Activated T-cell treated with anti-CD3 and anti-CD28 coated beads, Interleukin-2, amount 50 U/mL, for 1 hour (primary cell): ENCODE results near the gene CARS1.

Source experiments
- DNase-seq: peaks from one replicate; pipeline ENCODE4 v3.0.0-alpha.2; 2020

CARS1 gene

DNA sequence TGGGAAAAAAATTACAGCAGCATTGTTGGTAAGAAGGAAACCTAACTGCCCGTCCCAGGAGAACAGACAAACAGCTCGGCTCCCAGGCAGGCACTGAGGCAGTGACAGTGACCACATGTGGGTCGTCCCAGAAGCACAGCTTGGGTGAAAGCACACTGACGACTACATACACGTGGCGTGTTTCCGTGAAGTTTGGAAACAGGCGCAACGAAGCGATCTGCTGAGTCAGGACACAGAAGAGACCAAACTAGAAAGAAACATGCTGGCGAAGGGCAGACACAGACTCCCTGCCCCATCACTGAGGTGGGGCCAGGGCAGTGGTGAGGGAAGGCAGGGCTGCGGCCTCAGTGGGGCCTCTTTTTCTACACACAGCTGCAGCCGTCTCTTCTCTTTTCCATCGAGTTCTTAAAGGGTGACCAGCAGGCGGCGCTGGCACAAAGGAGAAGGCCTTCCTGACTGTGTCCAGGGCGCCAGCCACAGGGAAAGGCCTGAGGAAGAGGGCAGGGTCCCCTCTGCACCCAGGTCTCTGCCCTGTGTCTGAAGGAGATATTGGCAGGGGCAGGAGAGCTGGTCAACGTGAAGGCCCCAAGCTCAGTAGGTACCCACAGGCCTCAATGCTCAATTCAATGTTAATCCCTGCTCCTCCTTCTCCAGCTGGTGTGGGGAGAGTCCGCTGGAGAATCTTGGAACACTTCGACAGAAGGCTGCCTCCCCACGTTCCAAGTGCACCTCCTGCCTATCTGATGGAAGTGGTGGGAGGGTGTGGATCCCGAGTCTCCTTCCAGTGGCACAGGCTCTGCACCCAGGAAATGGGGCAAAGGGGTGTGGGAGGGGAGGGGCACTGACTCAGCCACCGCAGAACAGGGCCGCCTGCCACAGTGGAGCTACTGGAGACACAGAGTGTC lies 19.9 kb downstream of the CARS1 start:
- DNase-seq: peak; percentile 52

- DNase-seq: no peak
Measured at GRCh38 chr11:3036419-3036818, 20.8 kb downstream of the CARS1 start.

DNA sequence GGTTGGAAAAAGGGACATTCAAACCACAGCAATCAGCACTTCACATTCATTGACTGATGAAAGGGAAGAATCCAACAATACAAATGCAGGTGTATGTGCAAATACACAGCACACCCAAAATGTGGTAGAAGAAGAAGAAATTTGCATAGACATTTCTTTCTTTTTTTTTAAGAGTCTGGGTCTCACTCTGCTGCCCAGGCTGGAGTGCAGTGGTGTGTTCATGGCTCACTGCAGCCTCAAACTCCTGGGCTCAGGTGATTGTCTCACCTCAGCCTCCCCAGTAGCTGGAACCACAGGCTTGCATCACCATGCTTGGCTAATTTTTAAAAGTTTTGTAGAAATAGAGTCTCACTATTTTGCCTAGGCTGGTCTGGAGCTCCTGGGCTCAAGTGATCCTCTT lies 21.9 kb downstream of the CARS1 start:
- no peak for DNase-seq

GRCh38 chr11:3030289-3031070 lies 26.7 kb downstream of the CARS1 start:
- DNase-seq: no peak

GRCh38 chr11:3028813-3029212 lies 28.4 kb downstream of the CARS1 start:
- DNase-seq: no peak

GRCh38 chr11:3026803-3027202 lies 30.4 kb downstream of the CARS1 start:
- no peak for DNase-seq

- DNase-seq: no peak
Measured at GRCh38 chr11:3022982-3023381, 34.2 kb downstream of the CARS1 start.

DNA sequence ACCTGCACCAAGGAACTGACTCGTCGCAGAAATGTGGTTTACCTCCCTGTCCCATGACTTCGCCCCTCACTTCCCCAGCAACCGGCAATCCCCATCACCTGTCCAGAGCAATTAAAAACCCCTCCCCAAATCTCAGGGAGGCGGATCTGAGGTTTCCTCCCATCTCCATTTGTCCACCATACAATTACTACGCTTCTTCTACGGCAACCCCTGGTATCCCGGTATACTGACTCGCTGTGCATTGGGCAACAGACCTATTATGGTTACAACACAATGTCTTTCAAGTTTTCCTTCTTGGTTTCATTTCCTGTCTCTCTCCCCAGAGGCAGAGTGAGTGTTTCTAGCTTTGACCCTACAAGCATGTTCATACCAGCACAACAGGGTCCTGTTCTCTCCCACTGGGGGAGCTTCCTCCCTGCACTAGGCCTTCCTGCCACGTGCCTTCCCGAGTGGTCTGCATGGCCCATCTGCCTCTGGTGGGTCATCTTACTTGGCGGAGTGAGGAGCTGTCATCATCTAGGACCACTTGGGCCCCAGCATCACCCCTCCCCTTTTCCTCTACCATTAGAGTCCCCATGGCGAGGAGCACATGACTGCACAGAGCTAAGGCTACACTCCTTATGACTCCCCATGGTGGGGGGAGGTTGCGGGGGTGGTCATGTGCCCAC lies 34.8 kb downstream of the CARS1 start:
- no peak for DNase-seq

DNA sequence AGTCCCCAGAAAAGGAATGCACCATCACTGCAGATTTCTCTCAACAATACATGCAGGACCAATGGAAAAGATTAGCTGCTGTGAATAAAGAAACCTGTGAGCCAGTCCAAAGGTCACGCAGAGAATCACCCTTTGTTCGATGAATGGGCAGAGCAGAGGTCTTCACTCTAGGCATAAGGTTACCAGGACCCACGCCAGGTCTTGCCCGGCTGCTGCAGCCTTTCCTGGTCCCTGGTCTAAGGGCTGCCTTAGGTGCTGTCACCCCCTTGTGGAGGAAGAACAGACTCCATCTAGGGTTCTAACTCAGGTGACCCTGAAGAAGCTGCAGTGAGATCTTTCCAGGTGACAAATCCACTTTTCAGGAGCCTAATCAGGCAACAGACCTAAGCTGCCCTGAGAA lies 36.1 kb downstream of the CARS1 start:
- DNase-seq: peak; percentile 45

- DNase-seq: no peak
Measured at GRCh38 chr11:3020011-3020410, 37.2 kb downstream of the CARS1 start.

- no peak for DNase-seq
Measured at GRCh38 chr11:3018596-3018995, 38.6 kb downstream of the CARS1 start.

DNA sequence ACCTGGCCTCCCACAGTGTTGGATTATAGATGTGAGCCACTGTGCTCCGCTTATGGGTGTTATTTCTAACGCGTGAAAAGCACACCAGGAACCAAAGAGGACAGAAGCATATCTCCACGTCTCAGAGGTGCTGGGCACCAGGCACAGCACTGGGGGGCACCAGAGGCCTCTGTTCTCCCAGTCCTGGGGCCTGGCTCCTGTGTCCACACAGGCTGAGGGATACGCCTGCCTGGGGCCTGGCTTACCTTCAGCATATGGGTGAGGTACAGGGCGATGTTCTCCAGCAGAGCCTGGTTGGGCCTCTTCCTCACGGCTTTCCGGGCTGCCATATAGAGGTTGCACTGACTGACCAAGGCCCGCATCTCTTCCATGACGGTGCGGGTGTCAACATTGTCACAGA lies 40.4 kb downstream of the CARS1 start:
- no peak for DNase-seq

DNA sequence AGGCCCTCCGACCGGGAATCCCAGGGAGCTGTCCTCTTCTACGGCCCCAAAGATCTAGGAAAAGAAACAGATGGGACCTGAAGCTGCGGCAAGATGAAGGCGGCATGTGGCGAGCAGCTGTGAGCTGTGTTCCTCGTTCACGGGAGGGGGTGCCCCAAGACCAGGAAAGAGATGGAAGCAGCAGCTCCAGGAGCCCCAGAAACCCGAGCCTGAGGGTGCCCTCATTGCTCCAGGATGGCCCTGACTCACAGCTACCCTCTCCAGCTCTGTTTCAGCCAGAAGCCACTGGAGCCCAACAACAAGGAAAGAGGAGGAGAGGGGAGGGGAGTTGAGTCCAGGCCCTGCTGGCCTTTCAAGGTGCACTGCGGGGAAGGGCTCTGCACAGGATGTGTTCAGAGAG lies 41.4 kb downstream of the CARS1 start:
- no peak for DNase-seq

DNA sequence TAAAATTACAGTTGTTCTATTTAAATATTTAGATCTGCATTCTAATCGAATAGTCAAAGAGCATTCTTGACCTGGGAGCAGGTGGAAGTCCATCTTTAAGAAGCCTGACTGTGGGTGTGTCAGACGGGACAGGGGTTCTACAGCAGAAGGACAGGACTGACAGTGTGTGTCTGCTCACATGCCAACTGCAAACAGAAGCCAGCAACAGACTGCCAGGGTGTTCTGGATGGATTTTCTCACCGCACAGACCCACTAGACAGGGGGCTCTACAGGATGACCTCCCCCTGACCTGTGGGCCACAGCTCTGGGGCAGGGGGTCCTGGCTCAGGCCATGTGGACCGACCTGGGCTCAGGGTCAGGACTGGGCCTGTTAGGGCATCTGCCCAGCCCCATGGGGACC lies 42.3 kb downstream of the CARS1 start:
- DNase-seq: no peak

DNA sequence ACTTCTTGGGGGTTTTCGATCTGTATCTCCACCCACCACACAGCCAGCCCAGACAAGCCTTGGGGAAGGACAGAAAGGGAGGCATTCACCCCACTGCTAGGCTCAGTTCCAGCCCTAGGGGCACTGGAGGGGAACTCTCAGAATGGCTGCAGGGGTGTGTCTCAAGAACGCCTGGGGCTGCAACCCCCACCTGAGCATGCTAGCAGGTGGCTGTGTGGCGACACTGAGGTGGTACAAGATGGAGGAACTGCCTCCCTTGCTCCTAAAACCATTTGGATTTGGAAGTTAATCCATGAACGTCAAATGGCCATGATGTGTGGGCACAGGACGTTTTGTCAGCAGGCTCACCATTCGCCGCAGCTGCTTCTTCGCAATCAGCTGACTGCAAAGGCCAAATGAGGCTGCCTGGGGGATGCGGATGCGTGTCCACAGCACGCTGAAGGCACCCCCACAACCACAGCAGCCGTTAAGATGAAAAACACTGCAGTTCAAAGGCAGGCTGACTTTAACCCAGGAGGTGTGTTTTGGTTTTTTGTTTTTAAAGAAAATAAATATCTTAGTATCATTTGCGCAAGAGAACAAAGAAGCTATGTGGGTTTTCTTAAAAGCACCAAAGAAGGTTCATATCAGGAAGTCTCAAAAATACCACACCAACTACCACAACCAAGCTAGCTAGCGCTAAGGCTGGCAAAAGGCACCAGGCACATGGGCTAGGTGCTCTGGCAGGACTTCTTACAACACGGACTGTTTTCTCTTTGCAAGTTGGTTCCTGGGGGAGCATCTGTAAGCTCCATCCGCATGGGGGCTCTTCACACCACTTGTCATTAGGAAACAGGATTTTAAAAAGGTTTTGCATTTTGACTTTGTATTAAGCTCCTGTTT lies 42.9 kb downstream of the CARS1 start:
- peak; percentile 77 for DNase-seq

DNA sequence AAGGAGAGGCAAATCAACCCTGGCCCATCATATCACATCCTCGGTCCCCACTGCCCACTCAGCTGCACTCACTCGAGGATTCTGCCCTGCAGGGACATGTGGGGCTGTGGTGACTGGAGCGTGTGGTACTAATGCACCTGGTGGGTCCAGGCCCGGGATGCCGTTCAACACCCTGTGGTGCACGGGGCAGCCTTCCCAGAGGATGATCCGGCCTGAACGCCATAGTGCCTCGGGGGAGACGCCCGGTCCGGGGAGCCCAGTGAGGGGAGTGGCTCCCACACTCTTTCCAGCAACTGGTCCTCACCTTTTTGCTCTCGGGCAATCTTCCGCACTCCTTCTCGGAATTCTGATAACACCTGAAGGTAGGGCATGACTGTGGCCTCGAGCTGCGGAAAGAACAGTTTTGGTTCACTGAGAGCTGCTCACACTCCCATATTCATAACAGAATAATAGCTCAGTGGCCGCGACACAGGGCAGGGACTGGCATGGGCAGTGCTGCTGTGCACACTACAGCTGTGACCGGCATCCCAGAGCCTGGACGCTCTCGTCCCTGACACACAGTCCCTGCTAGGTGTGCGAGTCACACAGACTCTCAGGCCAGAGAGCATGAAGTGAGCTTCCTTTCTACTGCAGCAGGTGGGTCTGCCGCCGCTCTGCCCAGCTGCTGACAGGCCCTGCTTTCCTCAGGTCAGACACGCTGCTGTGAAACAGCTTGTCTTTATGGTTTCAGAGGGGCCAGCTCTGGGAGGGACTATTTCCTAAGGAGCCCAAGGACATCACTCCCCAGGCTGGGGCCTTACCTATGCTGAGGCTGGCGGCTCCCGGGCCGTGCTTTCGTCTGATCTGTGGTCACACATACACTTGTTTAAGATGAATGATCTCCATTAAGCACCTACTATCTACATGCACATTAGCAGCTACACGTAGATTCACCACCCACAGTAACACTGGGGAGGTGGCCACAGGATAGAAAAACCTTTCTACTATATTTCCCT lies 45.0 kb downstream of the CARS1 start:
- no peak for DNase-seq

- no peak for DNase-seq
Measured at GRCh38 chr11:3010521-3011275, 46.5 kb downstream of the CARS1 start.

GRCh38 chr11:3010004-3010403 lies 47.2 kb downstream of the CARS1 start:
- no peak for DNase-seq

GRCh38 chr11:3009481-3009880 lies 47.7 kb downstream of the CARS1 start:
- no peak for DNase-seq

DNA sequence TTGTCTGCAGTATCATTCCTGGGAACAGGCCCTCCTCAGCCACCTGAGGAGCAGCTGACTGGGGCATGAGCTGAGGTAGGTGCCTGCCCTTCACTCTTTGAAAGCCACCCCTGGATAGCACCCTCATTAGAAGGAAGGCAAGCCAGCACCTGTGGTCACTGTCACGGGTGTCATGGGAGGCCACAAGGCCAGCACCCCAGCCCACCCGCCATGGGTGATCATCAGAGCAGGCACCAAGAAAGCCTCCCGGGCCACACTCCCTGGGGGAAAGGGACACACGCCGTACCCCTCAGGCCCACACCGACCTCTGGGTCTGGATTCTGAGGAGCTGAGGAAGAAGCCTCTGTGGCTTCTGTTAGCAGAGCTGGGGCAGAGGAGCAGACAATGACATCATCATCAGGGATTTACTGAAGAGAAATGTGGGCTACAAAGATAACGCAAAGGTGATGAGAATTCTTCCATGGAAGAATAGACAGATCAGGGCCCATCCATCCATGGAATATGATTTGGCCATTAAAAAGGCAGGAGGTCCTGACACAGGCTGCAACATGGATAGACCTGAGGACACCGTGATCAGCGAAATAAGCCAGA lies 48.4 kb downstream of the CARS1 start:
- DNase-seq: no peak
